ENCODE results near the gene TTLL9.

TTLL9 gene

DNA sequence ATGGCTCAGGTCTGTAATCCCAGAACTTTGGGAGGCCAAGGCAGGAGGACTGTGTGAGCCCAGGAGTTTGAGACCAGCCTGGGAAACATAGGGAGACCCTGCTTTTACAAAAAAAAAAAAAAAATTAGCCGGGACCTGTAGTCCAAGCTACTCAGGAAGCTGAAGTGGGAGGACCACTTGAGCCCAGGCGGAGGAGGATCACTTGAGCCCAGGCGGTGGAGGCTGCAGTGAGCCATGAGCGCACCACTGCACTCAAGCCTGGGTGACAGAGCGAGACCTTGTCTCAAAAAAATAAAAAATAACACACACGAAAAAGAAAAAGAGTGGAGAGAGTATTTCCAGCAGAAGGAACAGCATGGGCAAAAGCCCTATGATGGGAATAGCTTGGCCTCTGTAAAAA, 2.0 kb downstream of the TTLL9 start:
- TF ChIP-seq, protein P1, sequence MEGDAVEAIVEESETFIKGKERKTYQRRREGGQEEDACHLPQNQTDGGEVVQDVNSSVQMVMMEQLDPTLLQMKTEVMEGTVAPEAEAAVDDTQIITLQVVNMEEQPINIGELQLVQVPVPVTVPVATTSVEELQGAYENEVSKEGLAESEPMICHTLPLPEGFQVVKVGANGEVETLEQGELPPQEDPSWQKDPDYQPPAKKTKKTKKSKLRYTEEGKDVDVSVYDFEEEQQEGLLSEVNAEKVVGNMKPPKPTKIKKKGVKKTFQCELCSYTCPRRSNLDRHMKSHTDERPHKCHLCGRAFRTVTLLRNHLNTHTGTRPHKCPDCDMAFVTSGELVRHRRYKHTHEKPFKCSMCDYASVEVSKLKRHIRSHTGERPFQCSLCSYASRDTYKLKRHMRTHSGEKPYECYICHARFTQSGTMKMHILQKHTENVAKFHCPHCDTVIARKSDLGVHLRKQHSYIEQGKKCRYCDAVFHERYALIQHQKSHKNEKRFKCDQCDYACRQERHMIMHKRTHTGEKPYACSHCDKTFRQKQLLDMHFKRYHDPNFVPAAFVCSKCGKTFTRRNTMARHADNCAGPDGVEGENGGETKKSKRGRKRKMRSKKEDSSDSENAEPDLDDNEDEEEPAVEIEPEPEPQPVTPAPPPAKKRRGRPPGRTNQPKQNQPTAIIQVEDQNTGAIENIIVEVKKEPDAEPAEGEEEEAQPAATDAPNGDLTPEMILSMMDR (IDR thresholded peaks at IDR 0.05; ENCODE audit: low read depth, low read length) = no peak
- no peak overlapping the region for H3K4me3 ChIP-seq (ENCODE audit: low read depth, low read length)

DNA sequence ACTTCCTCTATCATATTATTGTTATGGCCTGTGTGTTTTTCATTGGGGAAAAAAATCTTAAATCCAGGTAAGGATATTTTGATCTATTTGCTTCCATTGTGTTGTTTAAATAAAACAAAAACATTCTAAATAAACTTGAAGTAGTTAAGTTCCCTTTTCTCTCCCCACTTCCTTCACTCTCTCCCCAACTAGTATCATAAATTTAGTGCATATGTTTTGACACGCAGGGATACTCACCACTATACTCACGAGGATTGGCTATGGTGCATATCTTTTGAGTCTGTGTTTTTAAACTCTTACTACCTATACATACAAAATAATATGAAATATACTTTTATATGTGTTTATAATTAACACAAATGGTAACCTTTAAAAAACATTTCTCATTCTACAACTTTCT, 5.2 kb downstream of the TTLL9 start:
- TF ChIP-seq, protein P1 (IDR thresholded peaks at IDR 0.05; ENCODE audit: low read depth, low read length) = no peak

DNA sequence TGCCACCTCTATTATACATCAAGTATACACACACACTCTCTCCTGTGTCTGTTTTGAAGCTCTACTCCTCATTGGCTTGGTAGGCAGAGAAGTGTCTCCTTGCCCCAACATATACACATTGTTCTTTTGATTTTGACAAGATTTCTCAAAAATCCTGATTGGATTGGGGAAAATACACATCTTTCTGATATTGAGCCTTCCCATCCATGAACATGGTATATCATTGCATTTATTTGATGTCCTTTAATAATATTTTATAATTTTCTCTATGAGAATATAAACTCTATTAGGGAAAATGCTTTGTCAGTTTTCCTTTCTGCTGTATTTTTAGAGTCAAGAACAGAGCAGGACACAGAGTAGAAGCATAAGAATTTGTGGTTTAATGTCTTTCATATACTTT, 7.2 kb downstream of the TTLL9 start:
- TF ChIP-seq, protein P1 (IDR thresholded peaks at IDR 0.05; ENCODE audit: low read depth, low read length) = no peak
- no peak overlapping the region for H3K4me3 ChIP-seq (ENCODE audit: low read depth, low read length)

More for the DNA sequence above, 5.2 kb downstream of the TTLL9 start:
- H3K4me3 ChIP-seq (ENCODE audit: low read depth, low read length) = no peak overlapping the region

DNA sequence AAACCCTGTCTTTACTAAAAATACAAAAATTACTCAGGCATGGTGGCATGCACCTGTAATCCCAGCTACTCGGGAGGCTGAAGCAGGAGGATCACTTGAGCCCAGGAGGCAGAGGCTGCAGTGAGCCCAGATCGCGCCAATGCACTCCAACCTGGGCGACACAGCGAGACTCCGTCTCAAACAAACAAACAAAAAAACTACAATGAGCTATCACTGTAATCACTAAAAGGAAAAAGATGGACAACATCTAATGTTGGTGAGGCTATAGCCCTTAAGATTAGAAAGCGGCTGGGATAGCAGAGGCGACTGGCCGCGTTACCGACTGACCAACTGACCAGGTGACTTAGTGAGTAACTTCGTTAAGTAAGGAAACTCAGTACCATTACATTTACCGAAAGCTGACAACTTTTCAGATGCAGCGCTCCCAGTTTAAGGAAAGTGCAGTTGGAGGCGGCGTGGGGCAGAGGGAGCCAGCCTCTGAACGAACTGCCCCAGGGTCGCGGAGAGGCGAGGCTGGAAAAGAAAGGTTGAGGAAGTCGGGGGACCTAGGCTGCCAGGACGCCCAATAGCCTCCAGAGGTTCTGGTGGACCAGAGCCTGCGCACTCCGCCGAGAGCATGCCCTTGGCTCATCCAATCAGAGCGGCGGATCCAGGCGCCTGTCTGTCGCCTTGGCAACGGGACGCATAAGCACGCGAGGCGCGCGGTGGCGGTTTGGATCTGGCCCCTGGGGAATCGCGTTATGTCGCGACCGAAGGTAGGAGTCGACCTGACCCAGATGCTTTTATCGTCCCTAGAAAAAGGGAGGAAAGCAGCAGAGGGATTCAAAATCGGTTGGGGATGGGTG, 8.9 kb downstream of the TTLL9 start:
- TF ChIP-seq, protein P1 (IDR thresholded peaks at IDR 0.05; ENCODE audit: low read depth, low read length) = no peak
- peak overlapping the region; percentile 68 for H3K4me3 ChIP-seq (ENCODE audit: low read depth, low read length)

DNA sequence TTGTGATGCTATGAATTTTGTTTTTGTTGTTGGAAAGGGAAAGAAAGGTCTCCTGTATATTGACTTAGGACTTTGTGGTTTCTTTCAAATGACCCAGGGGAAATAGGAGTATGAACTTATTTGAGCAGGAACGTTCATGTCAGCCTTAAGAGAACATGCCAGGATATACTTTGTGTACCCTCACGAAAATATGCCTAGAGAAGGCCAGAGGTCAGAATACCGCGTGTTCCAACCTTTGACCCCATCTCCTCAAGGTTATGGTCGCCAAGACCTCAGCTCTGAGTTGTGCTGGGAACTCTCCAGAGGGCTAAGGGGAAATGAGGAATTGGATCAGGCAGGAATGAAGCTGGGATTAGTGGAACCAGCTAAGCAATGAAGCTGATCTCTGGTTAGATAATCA, 11.5 kb downstream of the TTLL9 start:
- TF ChIP-seq, protein P1 (IDR thresholded peaks at IDR 0.05; ENCODE audit: low read depth, low read length) = no peak
- no peak overlapping the region for H3K4me3 ChIP-seq (ENCODE audit: low read depth, low read length)

DNA sequence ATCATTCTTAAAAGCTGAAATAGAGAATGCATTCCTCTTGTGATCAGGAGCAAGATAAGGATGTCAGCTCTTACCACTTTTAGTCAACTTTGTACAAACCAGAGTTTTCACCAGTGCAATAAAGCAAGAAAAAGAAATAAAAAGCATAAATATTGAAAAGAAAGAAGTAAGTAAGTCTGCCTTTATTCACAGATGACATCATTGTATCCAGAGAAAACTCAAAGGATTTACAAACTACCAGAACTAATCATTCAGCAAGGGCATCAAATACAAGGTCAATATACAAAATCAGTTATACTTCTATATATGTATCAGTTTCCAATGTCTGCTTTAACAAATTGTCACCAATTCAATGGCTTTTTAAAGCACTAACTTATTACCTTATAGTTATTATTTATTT, 13.4 kb downstream of the TTLL9 start:
- H3K4me3 ChIP-seq (ENCODE audit: low read depth, low read length) = no peak overlapping the region
- TF ChIP-seq, protein P1 (IDR thresholded peaks at IDR 0.05; ENCODE audit: low read depth, low read length) = no peak

DNA sequence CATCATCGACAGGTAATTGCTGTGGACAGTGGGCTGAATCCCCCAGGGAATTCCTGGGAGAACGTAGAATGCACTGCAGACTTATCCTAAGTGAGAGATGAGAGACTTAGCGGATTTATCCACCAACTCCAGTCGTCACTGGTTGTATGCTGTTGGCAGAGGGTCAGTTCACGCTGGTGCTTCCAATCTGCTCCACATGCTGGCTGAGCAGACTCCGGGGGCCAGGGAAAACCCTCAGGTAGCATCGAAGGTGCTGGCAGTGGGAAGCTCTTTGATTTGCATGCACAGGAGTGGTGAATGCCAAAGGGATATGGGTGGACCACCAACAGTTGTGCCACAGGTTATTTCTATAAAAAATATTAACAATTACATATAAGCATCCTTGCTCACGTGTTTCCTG, 20.2 kb downstream of the TTLL9 start:
- no peak overlapping the region for H3K4me3 ChIP-seq (ENCODE audit: low read depth, low read length)
- TF ChIP-seq, protein P1 (IDR thresholded peaks at IDR 0.05; ENCODE audit: low read depth, low read length) = no peak

Data from WI38 (cell line).